ENCODE results near the gene SPEG. TPM values are rescaled to one million over a fixed set of nuclear protein-coding genes. Genes with fewer than 3 reads are reported as not detected.
"Not testable (repeated sequence)": the region's sequence is repeated elsewhere in the genome, so short reads cannot be mapped to it uniquely, and the experiment has no call there.

Gene SPEG
- total RNA-seq, 2 donors from 2014 or later: 30.7 to 53.4 TPM

DNA sequence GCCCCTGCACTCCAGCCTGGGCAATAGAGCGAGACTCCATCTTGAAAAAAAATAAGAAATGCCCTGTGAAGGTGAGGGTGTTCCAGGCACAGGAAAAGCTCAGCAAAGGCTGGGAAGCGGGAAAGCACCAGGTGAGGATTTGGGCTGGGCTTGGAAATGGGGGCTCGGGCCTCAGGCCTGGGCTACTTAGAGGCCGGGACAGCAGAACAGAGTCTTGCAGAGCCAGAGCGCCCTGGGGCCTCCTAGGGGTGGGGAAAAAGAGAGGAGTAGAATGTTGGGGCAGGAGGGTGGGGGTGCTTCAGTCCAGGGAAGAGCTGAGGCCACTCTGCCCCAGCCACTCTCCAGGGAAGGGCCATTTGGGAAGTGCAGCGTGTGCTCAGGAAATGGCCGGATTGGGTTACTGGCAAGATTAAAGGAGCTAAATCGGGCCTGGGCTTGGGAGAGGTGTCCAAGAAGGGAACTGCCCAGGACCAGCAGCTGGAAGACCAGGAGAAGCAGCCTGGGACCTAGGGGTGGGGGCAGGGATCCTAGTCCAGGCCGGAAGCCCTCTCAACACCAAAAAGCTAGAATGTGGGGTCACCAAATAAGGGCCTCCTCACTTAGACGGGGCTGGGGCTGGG is 30.2 kb upstream of the SPEG start:
- H3K27ac ChIP-seq: peak overlapping the region; percentile 70 to 72
- H3K4me3 ChIP-seq: no peak overlapping the region
- H3K36me3 ChIP-seq: no peaks in the 10 kb centered on the region
- TF ChIP-seq POLR2AphosphoS5 (IDR thresholded peaks at IDR 0.05) (peak; percentile 30), POLR2A (IDR thresholded peaks at IDR 0.05) (no peak)
- intact Hi-C loops (cut with DNase I): loop anchor here (5.0 kb wide), 1 partner anchor 118 kb away; no protein-coding TSS in a partner anchor
- H3K27me3 ChIP-seq (replicated peaks; ENCODE audit: insufficient read depth): no peaks in the 10 kb centered on the region
- H3K9me3 ChIP-seq: no peaks in the 10 kb centered on the region
- DNase-seq (ENCODE audit: low spot score): no peak
- H3K4me1 ChIP-seq (replicated peaks): no peaks in the 10 kb centered on the region
- WGBS: 62% methylated on average over 10 of the region's 10 CpGs

DNA sequence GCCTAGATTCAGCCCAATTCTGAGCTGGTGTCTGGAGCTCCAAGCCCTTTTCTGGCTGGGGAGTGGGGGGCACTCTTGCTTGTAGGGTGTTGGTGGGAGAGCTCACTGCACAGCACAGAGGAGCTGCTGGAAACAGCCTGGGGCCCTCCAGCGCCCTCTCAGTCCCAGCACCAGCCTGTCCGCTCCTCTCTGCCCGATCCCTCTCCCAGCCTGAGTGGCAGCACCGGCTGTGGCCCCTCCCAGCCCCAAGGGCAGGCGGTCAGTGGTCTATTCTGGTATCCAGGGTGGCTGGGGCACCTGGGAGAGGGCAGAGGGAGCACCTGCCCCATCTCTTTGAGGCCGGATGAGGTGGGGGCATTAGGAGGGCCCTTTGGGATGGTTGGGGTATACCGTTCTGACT is 29.7 kb upstream of the SPEG start:
- no peaks in the 10 kb centered on the region for H3K9me3 ChIP-seq
- intact Hi-C loops (cut with DNase I): loop anchor here (1.0 to 5.0 kb wide), 3 partner anchors 26 to 117 kb away; no protein-coding TSS in a partner anchor
- no peak for TF ChIP-seq POLR2A (IDR thresholded peaks at IDR 0.05)
- no peak for TF ChIP-seq POLR2AphosphoS5 (IDR thresholded peaks at IDR 0.05)
- TF ChIP-seq, protein P1, sequence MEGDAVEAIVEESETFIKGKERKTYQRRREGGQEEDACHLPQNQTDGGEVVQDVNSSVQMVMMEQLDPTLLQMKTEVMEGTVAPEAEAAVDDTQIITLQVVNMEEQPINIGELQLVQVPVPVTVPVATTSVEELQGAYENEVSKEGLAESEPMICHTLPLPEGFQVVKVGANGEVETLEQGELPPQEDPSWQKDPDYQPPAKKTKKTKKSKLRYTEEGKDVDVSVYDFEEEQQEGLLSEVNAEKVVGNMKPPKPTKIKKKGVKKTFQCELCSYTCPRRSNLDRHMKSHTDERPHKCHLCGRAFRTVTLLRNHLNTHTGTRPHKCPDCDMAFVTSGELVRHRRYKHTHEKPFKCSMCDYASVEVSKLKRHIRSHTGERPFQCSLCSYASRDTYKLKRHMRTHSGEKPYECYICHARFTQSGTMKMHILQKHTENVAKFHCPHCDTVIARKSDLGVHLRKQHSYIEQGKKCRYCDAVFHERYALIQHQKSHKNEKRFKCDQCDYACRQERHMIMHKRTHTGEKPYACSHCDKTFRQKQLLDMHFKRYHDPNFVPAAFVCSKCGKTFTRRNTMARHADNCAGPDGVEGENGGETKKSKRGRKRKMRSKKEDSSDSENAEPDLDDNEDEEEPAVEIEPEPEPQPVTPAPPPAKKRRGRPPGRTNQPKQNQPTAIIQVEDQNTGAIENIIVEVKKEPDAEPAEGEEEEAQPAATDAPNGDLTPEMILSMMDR (IDR thresholded peaks at IDR 0.05): no peak
- no peak overlapping the region for H3K4me3 ChIP-seq
- no peaks in the 10 kb centered on the region for H3K27me3 ChIP-seq (replicated peaks; ENCODE audit: insufficient read depth)
- no peaks in the 10 kb centered on the region for H3K4me1 ChIP-seq (replicated peaks)
- no peak for DNase-seq (ENCODE audit: low spot score)
- no peaks in the 10 kb centered on the region for H3K36me3 ChIP-seq
- H3K27ac ChIP-seq: peak overlapping the region; percentile 70 to 72
- WGBS: 71% methylated on average over 7 of the region's 7 CpGs

DNA sequence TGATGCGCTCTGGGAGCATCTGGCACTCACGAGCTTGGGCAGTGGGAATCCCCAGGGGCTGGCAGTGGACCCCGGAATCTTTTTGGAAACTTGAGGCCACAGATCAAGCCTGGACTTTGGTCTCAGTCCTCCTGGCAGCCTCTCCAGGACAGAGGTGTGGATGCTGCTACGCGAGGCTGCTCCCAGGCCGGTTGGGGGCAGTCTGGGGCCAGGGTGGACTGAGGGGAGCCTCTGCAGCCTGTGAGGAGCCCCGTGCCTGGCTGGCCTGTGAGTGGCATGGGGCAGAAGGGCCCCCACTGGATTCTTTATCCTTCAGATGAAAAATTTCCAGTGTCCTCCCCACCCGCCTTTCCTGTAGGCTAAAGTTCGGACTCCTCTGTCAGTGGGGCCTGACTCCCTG is 29.2 kb upstream of the SPEG start:
- Histone ChIP-seq H3K4me1 (replicated peaks) (no peaks in the 10 kb centered on the region), H3K9me3 (no peaks in the 10 kb centered on the region), H3K27ac (peak overlapping the region; percentile 70 to 72), H3K27me3 (replicated peaks; ENCODE audit: insufficient read depth) (no peaks in the 10 kb centered on the region), H3K4me3 (no peak overlapping the region), H3K36me3 (no peaks in the 10 kb centered on the region)
- 82% methylated on average over 9 of the region's 9 CpGs for WGBS
- intact Hi-C loops (cut with DNase I): loop anchor here (1.0 to 5.0 kb wide), 2 partner anchors 26 to 47 kb away; no protein-coding TSS in a partner anchor
- DNase-seq (ENCODE audit: low spot score): no peak
- no peak for TF ChIP-seq POLR2A (IDR thresholded peaks at IDR 0.05)
- TF ChIP-seq, protein P1 (IDR thresholded peaks at IDR 0.05): peak in 1 of 4 experiments; percentile 15
- no peak for TF ChIP-seq POLR2AphosphoS5 (IDR thresholded peaks at IDR 0.05)

DNA sequence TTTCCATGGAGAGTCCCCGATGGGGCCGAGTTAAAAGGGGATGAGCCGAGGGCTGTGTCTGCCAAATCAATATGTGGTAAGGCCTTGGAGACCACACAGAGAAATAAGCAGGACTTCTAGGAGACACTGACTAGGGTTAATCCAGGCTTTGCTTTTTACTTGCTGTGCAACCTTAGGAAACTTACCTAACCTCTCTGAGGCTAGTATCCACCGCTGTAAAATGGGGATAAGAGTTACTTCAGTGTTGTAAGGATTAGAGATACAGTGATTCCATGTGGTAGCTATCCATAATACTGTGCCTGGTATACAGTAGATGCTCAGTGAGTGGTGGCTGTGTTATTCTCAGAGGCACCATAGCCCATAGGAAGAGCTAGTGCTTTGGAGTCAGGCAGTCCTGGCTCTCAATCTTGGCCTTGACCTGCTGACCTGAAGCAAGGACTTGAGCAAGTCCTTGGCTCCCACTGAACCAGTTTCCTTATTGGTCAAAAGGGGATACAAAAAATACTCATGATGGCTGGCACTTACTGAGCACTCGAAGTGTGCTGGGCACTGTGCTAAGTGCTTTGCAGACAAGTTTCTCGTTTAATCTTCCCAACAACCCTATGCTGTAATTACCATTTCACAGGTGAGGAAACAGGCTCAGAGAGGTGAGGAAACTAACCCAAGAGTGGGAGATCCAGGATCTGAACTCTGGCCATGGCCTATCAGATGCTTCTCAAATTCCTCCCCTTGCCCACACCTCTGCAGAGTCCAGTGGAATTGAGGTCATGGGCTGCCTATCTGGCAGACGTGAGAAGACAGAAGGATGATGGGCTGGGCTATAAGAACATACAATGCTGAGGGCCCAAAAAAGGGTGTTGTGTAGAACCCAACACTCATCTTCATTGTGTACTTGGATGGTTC is 28.4 kb upstream of the SPEG start:
- Histone ChIP-seq H3K9me3 (no peaks in the 10 kb centered on the region), H3K27me3 (replicated peaks; ENCODE audit: insufficient read depth) (no peaks in the 10 kb centered on the region), H3K36me3 (no peaks in the 10 kb centered on the region), H3K4me3 (no peak overlapping the region), H3K27ac (peak overlapping the region; percentile 70 to 72), H3K4me1 (replicated peaks) (no peaks in the 10 kb centered on the region)
- WGBS: 82% methylated on average over 7 of the region's 7 CpGs
- no peak for TF ChIP-seq POLR2A (IDR thresholded peaks at IDR 0.05)
- TF ChIP-seq POLR2AphosphoS5 (IDR thresholded peaks at IDR 0.05): no peak
- TF ChIP-seq, protein P1 (IDR thresholded peaks at IDR 0.05): no peak
- no peak for DNase-seq (ENCODE audit: low spot score)
- intact Hi-C loops (cut with DNase I): loop anchor here (1.0 to 5.0 kb wide), 2 partner anchors 25 to 46 kb away; no protein-coding TSS in a partner anchor

DNA sequence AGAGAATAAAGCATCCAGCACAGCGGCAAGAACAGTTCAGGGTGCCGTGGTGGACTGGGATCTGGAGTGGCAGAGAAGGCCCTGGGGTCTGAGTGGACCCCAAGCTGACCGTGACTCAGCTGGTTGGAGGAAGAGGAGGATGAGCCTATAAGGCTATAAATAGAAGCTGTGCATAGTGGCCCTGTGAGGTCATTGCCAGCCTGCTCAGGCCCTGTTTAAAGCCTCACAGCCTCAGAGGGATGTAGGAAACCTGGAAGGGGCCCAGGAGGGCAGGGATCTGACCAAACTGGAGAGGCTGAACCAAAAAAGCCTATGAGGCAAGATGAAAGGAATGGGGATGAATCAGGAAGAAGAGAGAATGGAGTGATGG is 27.8 kb upstream of the SPEG start:
- WGBS: 75% methylated on average over 3 of the region's 3 CpGs
- Histone ChIP-seq H3K27me3 (replicated peaks; ENCODE audit: insufficient read depth) (no peaks in the 10 kb centered on the region), H3K4me3 (no peak overlapping the region), H3K27ac (peak overlapping the region; percentile 70 to 72), H3K4me1 (replicated peaks) (no peaks in the 10 kb centered on the region), H3K9me3 (no peaks in the 10 kb centered on the region), H3K36me3 (no peaks in the 10 kb centered on the region)
- peak; percentile 46 for TF ChIP-seq POLR2AphosphoS5 (IDR thresholded peaks at IDR 0.05)
- TF ChIP-seq, protein P1 (IDR thresholded peaks at IDR 0.05): no peak
- intact Hi-C loops (cut with DNase I): loop anchor here (5.0 kb wide), 1 partner anchor 45 kb away; no protein-coding TSS in a partner anchor
- DNase-seq (ENCODE audit: low spot score): no peak

DNA sequence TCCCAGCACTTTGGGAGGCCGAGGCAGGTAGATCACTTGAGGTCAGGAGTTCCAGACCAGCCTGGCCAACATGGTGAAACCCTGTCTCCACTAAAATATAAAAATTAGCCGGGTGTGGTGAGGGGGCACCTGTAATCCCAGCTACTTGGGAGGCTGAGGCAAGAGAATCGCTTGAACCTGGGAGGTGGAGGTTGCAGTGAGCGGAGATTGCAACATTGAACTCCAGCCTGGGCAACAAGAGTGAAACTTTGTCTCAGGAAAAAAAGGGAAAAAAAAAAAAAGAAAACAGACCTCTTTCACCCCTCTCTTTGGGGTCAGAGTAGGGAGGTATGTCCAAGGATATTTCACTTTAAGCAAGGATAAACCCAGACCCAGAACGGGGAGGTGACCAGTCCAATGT is 27.3 kb upstream of the SPEG start:
- H3K27me3 ChIP-seq (replicated peaks; ENCODE audit: insufficient read depth); H3K9me3 ChIP-seq; H3K36me3 ChIP-seq; DNase-seq (ENCODE audit: low spot score); H3K4me3 ChIP-seq; H3K4me1 ChIP-seq (replicated peaks): not testable (repeated sequence)
- H3K27ac ChIP-seq: peak overlapping the region; percentile 70 to 72
- intact Hi-C loops (cut with DNase I): loop anchor here (5.0 kb wide), 1 partner anchor 45 kb away; no protein-coding TSS in a partner anchor
- 75% methylated on average over 5 of the region's 5 CpGs for WGBS

All from prostate gland (tissue), 2 donors.